Stimulated activated effector memory CD8-positive, alpha-beta T cell treated with anti-CD3 and anti-CD28 coated beads, Interleukin-12 subunit alpha, Interleukin-12 subunit beta, amount 100 ng/mL, for 72 hours (primary cell): ENCODE data around the gene EFEMP1.

Experiments
- ATAC-seq: fragments of 150-1000 bp; cut with Tn5 transposase; 2 replicates; pipeline ENCODE4 v1.10.0; 2021
- DNase-seq, 2 donors: peaks; one replicate each; pipeline ENCODE4 v3.0.0; 2021 to 2022; ENCODE audit warnings: low spot score in 2 of 2
- H3K27ac Mint-ChIP-seq: one replicate; pipeline ENCODE4 v1.8.0; 2022; ENCODE audit warnings: mild to moderate bottlenecking, mixed read lengths
- H3K36me3 Mint-ChIP-seq: one replicate; pipeline ENCODE4 v1.8.0; 2022; ENCODE audit warnings: mild to moderate bottlenecking, mixed read lengths
- H3K4me1 Mint-ChIP-seq: one replicate; pipeline ENCODE4 v1.8.0; 2022; ENCODE audit warnings: mixed read lengths
- H3K4me3 Mint-ChIP-seq: one replicate; pipeline ENCODE4 v1.8.0; 2022; ENCODE audit warnings: mild to moderate bottlenecking, mixed read lengths
- H3K9me3 Mint-ChIP-seq: one replicate; pipeline ENCODE4 v1.8.0; 2022; ENCODE audit warnings: mixed read lengths

Gene EFEMP1

DNA sequence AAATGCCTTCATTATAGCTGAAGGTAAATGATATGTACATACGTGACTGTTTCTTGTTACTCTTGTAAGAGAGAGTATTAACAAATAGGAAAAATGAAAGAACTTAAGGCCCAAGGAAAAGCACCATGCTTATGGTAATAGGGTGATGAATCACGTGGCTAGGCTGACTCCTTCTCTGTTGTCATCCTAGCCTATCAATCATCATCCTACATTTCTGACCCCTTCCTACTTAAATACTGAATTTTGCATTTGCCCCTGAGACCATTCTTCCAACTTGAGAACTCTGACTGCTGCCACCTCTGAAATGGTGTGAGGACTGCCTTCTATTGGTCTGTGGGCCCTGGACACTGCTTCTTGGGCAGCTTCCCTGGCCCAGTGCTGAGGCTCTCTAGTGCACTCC lies 28.9 kb downstream of the EFEMP1 start:
- DNase-seq = no peak
- Mint-ChIP-seq H3K4me3 (no peak overlapping the region), H3K27ac (no peak overlapping the region), H3K4me1 (no peaks in the 10 kb centered on the region), H3K9me3 (no peaks in the 10 kb centered on the region), H3K36me3 (no peaks in the 10 kb centered on the region)
- ATAC-seq = no peak

DNA sequence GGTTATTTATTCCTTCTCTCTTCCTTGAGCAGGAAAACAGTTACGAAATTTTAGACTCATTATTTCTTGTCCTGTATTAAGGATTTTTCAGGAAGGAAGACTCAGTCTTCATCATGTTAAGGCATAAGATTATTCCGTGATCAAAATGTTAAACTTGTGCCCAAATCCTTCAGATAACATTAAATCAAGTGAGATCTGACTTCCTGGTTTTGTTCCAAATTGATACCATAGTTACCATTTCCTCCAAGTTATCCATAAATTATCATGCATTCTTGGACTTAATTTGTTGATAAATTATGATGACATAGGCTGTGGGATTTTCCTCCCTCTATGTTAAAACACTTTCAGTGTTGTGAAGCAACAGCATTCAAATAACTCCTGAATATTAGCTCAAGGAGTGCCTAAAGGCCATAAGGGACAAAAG lies 31.9 kb downstream of the EFEMP1 start:
- no peak overlapping the region for H3K27ac Mint-ChIP-seq
- no peaks in the 10 kb centered on the region for H3K36me3 Mint-ChIP-seq
- H3K4me1 Mint-ChIP-seq = no peaks in the 10 kb centered on the region
- H3K9me3 Mint-ChIP-seq = peaks cover 2% of the 10 kb centered on the region
- ATAC-seq (no peak), DNase-seq (no peak)
- H3K4me3 Mint-ChIP-seq = no peak overlapping the region

DNA sequence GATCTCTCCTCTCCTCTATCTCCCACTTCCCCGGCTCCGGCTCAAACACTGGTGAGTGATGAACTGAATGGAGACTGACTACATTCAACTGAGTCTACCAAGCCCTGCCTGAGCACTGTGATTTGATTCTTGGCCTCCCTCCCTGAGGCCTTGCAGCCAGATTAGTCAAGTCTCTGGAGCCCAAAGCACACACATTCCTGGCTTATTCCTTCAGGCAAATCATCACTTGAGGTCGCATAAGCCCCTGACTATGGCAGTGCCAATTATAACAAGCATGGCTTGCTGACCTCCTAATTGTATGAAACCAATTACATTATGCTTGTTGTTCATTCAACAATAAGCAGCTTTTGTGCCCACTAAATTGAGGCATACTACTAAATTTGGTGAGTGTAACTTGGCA lies 34.6 kb downstream of the EFEMP1 start:
- H3K9me3 Mint-ChIP-seq = peaks cover 2% of the 10 kb centered on the region
- DNase-seq (no peak), ATAC-seq (no peak)
- H3K4me1 Mint-ChIP-seq = no peaks in the 10 kb centered on the region
- no peaks in the 10 kb centered on the region for H3K36me3 Mint-ChIP-seq
- no peak overlapping the region for H3K4me3 Mint-ChIP-seq
- H3K27ac Mint-ChIP-seq = no peak overlapping the region

DNA sequence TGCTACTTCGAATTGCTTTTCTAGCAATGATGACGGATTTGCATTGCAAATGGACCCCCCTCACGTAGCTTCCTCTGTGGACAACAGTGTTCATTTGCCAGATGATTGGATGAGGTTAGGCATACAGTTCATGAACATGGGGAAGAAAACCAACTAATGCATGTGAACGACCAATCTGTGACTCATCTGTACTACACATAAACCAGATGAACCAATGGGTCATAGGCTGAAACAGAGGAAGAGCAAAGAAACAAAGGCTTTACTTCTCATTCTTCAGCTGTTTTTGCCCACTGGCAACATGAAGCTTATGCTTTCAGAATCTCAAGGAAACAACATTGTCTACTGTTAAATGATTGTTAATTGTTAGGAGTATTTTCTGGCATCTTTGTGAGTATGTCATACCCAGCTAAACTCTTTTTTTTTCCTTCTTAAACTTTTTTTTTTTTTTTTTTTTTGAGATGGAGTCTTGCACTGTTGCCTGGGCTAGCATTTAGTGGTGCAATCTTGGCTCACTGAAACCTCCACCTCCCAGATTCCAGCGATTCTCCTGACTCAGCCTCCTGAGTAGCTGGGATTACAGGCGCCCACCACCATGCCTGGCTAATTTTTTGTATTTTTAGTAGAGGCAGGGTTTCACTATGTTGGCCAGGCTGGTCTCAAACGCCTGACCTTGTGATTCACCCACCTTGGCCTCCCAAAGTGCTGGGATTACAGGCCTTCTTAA lies 35.5 kb downstream of the EFEMP1 start:
- Mint-ChIP-seq H3K4me3 (no peak overlapping the region), H3K27ac (no peak overlapping the region), H3K36me3 (no peaks in the 10 kb centered on the region), H3K4me1 (no peaks in the 10 kb centered on the region), H3K9me3 (peaks cover 2% of the 10 kb centered on the region)
- ATAC-seq (no peak), DNase-seq (no peak)

DNA sequence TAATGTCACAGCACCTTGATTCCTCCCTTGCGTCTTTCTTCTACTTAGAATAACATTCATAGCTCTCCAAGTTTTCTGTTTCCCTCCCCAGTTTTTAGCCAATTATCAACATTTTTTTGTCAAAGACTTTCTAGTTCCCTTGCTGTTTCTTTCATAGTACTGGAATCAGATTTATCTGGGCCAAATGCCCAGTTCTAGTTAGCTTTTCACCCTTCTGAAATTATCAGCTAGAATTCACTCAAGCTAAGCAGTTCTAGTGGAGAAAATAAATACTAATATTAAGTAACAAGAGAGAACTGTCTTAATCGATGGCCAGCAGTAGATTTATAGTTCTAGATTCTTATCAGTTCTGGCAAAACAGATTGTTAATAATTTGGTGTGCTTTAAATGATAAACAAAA lies 36.2 kb downstream of the EFEMP1 start:
- H3K36me3 Mint-ChIP-seq = no peaks in the 10 kb centered on the region
- no peak overlapping the region for H3K4me3 Mint-ChIP-seq
- ATAC-seq = no peak
- peaks cover 2% of the 10 kb centered on the region for H3K9me3 Mint-ChIP-seq
- no peak overlapping the region for H3K27ac Mint-ChIP-seq
- H3K4me1 Mint-ChIP-seq = no peaks in the 10 kb centered on the region
- DNase-seq = no peak

DNA sequence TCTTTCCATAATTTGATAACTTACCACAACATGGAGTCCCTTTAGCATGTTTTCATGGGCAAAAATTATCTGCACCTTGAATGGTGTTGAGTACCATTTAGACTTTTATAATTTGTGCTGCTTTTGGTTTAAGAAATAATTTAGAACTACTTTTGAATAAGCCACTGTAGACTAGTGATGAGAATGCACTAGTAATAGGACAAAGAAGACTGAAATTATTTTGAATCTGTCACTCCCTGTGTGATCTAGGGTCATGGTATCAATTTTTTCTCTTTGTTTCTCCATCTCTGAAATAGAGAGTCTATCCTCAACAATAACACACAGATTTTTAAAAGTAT lies 37.7 kb downstream of the EFEMP1 start:
- H3K4me3 Mint-ChIP-seq = no peak overlapping the region
- no peaks in the 10 kb centered on the region for H3K36me3 Mint-ChIP-seq
- DNase-seq (no peak), ATAC-seq (no peak)
- no peaks in the 10 kb centered on the region for H3K4me1 Mint-ChIP-seq
- H3K27ac Mint-ChIP-seq = no peak overlapping the region
- peaks cover 2% of the 10 kb centered on the region for H3K9me3 Mint-ChIP-seq

DNA sequence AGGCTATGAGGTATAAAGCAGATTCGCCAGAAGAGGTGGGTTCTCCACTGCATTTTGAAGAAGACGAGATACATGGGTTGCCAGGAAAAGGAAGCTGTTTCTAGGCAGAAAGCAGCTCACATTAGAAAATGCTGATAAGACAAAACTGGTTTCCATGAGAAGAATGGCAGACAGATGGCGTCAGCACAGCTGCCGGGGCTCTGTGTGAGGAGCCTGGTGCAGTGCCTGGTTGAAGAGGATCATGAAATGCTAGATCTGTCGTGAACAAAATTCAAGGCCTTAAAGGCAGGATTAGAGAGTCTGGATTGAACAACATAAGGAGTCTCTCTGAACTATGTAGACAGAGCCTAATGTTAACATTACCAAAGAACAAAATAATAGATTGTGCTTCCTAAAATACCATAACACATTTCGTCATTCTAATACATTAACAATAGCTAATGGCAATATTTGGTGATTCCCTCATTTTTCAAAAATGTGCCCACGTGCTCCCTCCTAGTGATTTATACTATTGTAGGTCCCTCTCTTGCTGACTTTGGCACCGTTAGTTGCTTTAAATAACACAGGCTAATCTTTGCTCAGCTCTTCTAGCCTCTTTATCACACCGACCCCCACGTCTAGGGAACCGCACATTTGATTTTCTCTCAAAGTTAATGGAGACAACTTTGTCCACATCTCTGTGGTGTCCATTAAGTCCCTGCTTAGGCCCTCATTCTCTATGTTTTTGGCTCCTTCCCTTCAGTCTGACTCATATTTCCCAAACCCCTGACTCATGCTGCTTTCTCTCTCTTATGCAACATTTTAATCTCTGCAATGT lies 38.2 kb downstream of the EFEMP1 start:
- no peak for DNase-seq
- no peak overlapping the region for H3K4me3 Mint-ChIP-seq
- no peak for ATAC-seq
- no peak overlapping the region for H3K27ac Mint-ChIP-seq
- no peaks in the 10 kb centered on the region for H3K4me1 Mint-ChIP-seq
- H3K36me3 Mint-ChIP-seq = no peaks in the 10 kb centered on the region
- peaks cover 2% of the 10 kb centered on the region for H3K9me3 Mint-ChIP-seq

DNA sequence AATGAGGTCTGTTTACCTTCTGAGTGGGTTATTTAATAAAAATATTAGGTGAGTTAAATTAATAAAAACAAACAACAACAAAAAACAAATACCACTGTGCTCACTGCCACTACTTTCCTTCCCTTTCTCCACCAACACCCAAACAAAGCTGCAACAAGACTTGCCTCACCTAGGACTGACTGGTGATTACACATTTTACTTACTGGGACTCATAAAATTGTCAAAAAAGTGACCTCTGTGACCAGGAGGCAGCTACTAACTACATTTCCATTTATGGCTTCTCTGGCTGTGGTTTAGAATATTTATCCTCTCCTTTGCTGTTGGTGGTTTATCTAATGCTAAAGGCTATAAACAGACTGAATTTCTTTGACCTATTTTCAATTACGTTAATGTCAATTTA lies 39.8 kb downstream of the EFEMP1 start:
- Mint-ChIP-seq H3K9me3 (peaks cover under 1% of the 10 kb centered on the region), H3K4me3 (no peak overlapping the region), H3K36me3 (no peaks in the 10 kb centered on the region), H3K4me1 (no peaks in the 10 kb centered on the region), H3K27ac (no peak overlapping the region)
- DNase-seq (no peak), ATAC-seq (no peak)

DNA sequence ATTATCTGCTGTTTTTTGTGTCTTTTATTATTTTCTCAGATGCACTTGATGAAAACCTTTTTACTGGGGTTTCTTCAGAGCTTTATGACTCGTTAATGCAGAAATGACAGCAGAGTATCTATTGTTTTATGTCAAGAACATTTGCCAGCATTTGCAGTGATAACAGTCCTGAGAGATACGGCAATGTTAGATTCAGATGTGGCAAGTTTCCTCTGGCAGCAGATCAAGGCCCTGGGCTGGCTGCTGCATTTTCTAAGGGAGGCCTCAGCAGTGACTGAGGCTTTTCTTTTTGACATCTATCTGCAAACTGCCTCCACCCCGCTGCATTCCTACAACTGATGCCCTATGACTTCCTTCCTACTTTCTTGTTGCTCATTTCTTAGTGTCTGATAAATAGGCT lies 40.2 kb downstream of the EFEMP1 start:
- Mint-ChIP-seq H3K4me3 (no peak overlapping the region), H3K36me3 (no peaks in the 10 kb centered on the region), H3K4me1 (no peaks in the 10 kb centered on the region), H3K27ac (no peak overlapping the region), H3K9me3 (no peaks in the 10 kb centered on the region)
- ATAC-seq (no peak), DNase-seq (no peak)

DNA sequence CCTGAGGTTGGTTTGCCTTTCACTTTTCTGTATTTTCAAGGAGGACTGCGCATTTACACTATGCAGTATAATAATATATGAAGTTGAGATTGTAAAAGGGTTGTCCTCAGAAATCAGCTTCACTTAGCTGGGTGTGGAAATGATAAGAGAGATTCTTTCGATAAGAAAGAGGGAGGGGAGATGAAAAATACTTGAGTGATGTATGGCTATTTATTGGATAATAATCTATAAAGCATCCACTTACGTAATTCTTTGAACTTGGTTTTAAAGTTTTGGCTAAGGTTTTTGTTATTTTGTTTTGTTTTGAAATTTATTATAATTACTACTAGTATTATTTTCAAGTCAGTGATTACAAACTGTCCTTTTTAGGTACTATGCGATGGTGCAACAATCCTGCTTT lies 40.6 kb downstream of the EFEMP1 start:
- no peak for ATAC-seq
- H3K4me1 Mint-ChIP-seq = no peaks in the 10 kb centered on the region

DNA sequence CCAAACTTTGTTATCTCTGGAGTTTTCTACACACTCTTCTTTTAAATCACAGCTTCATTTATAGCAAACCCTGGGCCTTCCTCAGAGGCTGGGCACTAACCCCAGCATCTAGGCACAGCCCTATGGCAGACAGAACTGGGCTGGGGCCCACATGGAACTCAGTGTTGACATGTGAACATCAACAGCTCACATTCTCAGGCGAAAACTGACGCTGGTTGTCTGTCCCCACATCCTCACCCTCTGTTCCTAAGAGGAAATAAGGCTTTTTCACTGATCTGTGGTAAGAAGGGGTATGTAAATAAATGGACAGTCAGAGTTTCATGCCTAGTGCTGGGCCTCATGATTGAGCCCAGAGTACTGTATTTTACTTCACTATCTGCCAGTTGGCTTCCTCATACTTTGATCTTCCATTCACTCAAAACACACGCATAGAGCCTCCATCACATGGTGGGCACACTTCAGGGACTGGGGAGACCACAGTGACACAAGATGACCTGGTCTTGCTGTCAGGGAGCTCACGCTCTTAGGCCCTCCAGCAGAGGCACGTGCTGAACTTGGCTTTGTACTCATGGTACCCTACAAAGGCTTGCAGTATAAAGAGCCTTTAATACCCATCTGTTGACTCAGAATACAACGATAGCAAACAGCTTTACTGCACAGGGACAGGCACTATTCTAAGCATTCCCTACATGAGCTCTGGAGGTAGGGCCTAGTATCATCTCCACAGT lies 43.0 kb downstream of the EFEMP1 start:
- H3K4me3 Mint-ChIP-seq = no peak overlapping the region
- H3K36me3 Mint-ChIP-seq = no peaks in the 10 kb centered on the region
- H3K27ac Mint-ChIP-seq = no peak overlapping the region
- DNase-seq (no peak), ATAC-seq (no peak)
- no peaks in the 10 kb centered on the region for H3K4me1 Mint-ChIP-seq
- no peaks in the 10 kb centered on the region for H3K9me3 Mint-ChIP-seq

More for the DNA sequence above, 40.6 kb downstream of the EFEMP1 start:
- H3K9me3 Mint-ChIP-seq = no peaks in the 10 kb centered on the region
- no peaks in the 10 kb centered on the region for H3K36me3 Mint-ChIP-seq
- DNase-seq = no peak
- no peak overlapping the region for H3K27ac Mint-ChIP-seq
- H3K4me3 Mint-ChIP-seq = no peak overlapping the region

DNA sequence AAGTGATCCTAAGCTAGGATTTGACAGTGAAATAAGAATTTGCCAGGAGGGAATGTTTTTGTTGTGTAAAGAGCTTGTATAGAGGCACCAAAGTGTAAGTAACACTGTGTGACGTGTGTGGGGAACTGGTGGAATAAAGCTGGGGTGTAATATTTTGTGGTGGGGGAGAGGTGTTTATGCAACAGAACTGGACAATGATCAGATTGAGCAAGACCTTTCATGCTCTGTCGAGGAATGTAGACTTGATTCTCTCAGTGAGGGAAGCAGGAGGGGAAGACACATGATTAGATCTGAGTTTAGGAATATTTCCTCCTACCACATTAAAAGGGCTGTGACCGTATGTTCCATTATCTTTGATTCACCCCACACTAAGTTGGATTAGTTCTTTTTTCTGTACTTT lies 43.6 kb downstream of the EFEMP1 start:
- no peak overlapping the region for H3K27ac Mint-ChIP-seq
- ATAC-seq (no peak), DNase-seq (no peak)
- no peaks in the 10 kb centered on the region for H3K36me3 Mint-ChIP-seq
- H3K4me3 Mint-ChIP-seq = no peak overlapping the region
- no peaks in the 10 kb centered on the region for H3K4me1 Mint-ChIP-seq
- no peaks in the 10 kb centered on the region for H3K9me3 Mint-ChIP-seq

DNA sequence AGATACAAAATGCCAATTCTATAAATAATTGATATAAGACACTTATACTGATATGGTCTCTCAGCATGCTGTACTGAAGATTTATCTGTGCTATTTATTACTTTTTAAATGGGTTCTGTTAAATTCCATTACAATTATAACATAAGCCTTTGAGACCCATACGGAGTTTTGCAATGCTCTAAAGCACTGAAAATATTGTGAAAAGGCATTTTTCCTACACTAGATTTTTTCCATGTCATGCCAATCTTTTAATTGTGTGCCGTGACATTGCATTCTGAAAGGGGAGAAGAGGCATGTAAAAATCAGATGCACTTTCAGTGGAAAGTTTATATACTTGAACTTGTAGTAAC lies 46.5 kb downstream of the EFEMP1 start:
- Mint-ChIP-seq H3K9me3 (no peaks in the 10 kb centered on the region), H3K27ac (no peak overlapping the region), H3K36me3 (no peaks in the 10 kb centered on the region), H3K4me1 (no peaks in the 10 kb centered on the region), H3K4me3 (no peak overlapping the region)
- ATAC-seq (no peak), DNase-seq (no peak)

DNA sequence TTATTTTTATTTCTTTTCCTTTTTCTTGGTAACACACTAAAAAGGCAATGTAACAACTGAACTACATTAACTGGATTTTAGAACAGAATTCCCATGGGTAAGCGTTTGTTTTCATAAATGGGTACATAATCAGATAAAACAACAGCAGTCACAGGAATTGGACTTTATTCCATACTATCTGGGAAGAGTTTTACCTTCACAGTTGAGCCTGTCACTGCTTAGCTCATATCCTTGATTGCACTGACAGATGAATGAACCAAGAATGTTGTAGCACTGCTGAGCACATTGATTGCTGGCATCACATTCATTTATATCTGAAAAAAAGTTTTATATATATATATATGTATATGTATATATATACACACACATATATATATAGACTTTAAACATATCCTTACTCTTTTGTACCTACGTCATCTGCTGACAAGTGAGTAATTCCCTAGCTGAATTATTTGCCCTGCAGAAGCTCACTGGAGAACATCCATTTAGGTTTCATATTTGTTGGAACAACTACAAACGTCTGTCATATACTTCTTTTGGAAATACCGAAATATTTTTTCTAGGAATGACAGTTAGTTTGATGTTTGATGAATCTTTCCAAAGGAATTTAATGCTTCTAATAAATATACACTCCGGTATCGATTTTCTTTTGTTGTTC lies 47.0 kb downstream of the EFEMP1 start:
- Mint-ChIP-seq H3K27ac (no peak overlapping the region), H3K36me3 (no peaks in the 10 kb centered on the region), H3K4me1 (no peaks in the 10 kb centered on the region), H3K4me3 (no peak overlapping the region), H3K9me3 (peaks cover 1% of the 10 kb centered on the region)
- ATAC-seq = no peak
- DNase-seq = no peak

DNA sequence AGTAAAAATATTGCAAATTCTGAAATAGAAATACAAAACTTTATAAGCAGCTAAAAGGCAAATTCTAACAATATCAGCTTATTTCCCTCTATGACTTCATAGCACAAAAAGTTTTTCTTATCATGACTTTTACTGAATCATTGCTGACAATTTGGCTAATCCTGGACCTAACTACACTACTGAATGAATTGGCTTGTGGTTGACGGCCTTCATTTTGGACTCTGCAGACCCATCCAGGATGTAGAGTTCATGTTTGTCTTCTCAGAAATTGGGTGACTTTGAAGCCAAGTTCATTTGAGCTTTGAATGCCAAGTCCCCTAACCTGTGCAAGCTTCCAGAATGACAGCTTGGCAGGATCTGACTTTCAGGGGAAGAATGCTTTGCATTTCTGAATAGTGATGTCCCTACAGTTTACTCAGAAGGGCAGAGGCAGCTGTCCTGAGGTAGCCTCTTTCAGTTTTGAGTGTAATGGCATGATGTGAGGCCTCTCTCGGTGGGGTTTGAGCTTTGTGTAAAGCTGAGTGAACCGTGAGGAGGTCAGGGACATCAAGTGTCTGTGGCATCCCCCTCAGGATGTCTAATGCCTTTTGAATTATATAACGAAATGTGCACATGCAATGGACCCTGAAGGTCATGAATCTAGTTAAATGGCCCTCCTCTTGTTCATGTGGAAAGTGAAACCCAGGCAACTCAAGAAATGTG lies 48.0 kb downstream of the EFEMP1 start:
- H3K4me1 Mint-ChIP-seq = no peaks in the 10 kb centered on the region
- no peak overlapping the region for H3K27ac Mint-ChIP-seq
- H3K9me3 Mint-ChIP-seq = peaks cover 5% of the 10 kb centered on the region
- no peak for ATAC-seq
- DNase-seq = no peak
- no peaks in the 10 kb centered on the region for H3K36me3 Mint-ChIP-seq
- no peak overlapping the region for H3K4me3 Mint-ChIP-seq
